CD4-positive, alpha-beta T cell treated with Interleukin-12 subunit alpha and Interleukin-12 subunit beta, for 1 hour (primary cell): ENCODE data around the gene LHFPL2.

ENCODE experiments used
- DNase-seq: peaks from one replicate; pipeline ENCODE4 v3.0.0-alpha.2; 2020

Gene LHFPL2

DNA sequence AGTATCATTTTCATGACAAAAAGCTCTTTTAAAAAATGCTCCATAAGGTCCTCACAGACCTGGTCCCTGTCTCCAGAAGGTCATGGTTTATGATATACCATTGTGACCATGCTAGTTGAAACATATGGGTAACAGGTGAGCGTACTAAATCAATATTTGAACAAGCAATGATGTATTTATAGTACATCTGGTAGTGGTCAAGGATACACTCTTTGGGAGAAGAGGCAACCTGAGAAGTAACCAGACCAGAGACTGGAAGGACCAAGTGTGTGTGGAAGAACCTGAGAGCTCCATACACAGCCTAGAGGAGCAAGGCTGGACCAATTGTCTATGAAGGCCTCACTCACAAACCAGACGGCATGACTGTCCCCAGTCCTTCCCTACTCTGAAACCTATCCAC, 55.1 kb downstream of the LHFPL2 start:
- DNase-seq: no peak

DNA sequence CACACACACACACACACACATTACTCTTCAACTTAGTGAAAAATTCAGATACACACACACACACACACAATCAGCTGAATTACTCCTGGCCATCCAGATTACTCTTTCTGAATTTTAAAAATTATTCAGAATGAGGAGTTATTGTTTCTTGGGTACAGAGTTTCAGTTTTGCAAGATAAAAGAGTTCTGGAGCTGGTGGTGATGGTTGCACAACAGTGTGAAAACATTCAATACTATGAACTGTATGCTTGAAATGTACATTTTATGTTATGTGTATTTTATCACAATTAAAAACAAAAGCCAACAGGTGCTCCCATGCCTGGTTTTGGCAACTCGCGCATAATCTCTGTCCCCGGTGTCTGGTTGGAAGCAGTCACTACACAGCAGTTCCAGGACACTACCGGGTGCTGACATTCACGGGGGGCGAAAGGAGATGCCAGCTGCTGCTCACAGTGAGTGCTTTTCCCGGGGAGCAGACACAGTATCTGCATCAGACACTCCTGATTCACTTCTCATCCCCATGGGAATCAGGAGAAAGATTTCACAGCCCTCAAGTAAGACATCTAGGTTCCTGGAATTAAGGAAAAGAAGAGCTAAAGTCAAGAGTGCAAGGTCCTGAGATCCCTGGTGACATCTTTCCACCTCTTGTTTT, 55.7 kb downstream of the LHFPL2 start:
- no peak for DNase-seq

DNA sequence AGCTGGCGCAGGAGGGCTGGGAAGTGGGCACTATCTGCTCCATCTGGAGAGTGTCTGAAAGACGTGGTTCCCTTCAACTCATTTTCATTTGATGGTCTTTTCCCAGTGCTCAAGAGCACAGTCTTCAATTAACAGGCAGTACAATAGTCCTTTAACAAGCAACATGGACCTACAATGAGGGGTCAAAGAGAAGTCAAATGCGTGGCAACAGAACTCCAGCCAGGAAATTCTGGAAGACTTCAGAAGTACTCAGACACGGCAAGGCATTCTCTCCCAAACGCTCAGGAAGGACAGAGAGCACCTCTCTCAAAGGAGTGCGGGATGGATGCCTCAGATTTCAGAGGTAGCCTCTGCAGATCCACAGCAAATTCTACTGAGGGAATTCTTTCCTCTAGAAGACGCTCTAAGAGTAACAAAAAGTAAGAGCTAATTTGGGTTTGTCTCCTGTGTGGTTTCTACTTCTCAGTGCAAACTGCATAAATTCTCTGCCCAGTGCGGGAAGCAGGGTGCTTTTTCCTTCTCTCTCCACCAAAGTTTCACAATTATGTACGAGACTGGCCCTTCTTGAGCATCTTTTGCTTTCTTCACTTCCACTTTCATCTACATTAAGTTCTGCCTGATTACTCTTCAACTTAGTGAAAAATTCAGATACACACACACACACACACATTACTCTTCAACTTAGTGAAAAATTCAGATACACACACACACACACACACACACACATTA, 56.4 kb downstream of the LHFPL2 start:
- no peak for DNase-seq

DNA sequence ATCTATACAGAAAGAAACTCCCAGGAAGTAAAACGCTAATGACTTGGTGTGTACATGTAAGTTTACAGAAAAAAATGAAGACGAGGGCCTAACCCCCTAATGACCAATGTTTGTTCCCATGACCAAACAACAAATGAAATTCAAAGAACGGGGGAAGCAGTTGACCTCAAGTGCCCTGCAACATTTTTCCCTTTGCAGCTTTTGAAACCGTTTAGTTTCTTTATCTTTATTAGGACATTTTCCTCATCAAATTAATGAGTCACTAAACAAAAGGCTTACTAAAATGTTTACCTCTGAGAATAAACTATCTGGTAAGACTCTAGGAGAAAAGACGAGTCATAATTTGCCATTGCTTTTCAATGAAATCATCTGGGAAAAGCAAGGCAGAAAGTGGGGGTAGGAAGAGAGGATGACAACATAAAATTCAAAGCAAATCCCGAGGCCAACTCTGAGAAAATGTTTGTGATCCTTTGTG, 57.4 kb downstream of the LHFPL2 start:
- DNase-seq: no peak

DNA sequence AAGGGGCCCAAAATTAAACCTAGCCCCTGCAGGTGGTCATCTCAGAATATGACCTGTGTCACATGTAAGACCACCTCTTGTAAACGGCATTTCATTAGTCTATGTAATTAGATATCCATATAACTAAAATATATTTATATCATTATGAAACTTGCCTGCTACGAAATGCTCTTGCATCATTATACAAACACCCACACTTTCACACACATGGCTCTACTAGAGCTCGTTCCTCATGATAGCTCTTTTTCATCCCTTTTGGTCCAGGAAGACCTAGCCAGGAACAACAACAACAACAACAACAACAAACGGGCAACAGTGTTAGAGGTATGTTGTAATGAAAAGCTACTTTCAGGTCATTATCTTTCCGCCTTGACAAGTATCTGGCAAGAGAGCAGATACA, 58.6 kb downstream of the LHFPL2 start:
- DNase-seq: no peak

DNA sequence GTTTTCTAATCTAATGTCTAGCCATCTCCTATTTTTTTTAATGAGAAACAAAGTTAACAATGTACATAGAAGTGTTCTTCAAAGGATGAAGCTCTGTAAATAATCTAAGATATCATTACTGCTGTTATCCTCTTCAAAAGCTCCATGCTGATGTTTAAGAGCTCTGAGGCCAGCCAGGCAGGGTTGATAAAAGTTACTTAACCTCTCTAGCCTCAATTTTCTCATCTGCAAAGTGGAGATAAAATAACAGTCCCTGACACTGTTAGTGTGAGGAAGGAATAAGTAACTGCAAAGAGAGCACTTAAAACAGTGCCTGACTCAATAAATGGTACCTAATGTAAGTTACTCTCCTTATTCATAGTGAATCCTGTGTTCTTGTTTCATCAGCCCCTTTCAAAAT, 60.1 kb downstream of the LHFPL2 start:
- no peak for DNase-seq

DNA sequence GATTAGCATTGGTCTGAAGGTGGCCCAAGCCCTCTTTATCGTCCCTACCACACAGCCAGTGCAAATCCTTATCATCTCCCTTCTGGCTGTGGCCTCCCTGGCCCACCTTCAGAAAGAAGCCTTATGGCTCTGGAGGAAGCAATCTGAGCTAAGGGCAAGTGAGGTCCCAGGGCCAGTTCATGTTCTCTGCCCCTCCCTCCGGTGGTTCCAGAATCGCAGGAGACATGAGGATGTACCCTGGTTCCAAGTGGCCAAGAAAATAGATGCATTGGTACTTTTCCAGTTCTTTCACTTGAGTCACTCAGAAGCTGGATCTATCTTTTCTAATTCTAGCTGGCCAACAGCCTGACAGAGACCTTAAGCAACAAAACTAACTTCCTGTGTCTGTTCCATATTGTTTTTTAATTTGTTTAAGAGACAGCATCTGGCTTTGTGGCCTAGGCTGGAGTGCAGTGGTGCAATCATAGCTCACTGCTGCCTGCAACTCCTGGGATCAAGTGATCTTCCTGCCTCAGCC, 60.7 kb downstream of the LHFPL2 start:
- no peak for DNase-seq

DNA sequence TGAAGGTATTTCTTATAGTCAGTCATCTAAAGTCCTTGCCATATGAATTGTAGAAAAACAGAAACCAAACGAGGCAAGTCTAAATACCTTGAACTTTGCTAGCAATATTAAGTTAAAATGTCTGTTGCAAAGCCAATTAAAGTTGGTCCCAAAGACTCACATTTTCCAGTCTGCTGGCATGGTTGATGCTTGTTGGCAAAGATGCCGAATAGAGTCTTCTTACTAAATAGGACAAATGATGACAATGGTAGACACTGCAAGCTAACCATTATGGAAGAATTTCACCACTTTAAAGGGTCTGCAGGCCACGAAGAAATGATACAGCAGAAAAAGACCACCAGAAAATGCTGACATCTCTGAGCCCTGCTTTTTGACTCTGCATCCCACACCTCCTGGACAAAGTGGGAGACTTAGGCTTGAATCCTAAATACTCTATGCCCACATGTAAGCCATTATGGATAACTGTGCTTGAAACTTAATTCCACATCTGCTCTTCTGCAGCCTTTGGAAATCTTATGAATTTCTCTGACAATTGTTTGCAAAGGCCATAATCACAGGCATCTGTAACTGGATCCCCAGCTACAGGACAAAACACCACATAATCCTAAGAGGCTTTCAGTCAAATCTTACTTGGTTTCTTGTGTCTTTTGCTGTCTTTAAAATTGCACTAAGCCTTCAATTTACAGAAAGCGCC, 61.3 kb downstream of the LHFPL2 start:
- no peak for DNase-seq

DNA sequence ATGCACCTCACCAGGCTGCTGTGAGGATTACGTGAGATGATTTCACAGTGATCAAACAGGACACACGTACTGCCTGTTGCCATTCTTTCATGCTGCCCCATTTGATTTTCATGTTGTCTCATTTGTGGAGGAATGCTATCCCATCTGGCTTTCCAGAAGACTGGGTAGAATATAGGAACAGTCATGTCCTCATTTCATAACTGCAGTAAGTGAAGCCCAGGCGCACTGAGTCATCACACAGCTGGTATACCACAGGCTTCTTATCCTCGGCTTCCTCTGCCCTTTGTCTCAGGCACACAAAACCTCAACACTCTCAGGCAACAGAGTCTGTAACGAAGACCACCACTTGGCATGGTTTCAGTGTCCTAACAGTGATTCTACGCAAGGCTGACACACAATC, 62.3 kb downstream of the LHFPL2 start:
- no peak for DNase-seq

DNA sequence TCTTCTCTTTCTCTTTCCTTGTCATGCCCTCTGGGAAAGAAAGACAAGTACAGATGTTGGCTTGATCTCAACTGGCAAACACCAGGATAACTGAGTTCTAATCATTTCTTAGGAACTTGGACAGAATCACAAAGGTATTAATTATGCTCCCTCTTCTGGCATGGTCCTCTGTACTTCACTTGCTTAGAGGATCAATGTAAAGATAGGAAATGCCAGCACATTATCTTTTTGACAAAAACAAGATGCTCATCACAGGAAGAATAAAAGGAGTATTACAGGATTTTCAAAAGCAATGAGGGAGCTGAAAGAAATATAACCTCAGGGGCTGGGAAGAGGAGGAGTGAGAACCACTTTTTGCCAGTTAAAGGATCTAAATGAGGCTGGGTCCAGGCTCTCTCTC, 70.6 kb downstream of the LHFPL2 start:
- DNase-seq: no peak

DNA sequence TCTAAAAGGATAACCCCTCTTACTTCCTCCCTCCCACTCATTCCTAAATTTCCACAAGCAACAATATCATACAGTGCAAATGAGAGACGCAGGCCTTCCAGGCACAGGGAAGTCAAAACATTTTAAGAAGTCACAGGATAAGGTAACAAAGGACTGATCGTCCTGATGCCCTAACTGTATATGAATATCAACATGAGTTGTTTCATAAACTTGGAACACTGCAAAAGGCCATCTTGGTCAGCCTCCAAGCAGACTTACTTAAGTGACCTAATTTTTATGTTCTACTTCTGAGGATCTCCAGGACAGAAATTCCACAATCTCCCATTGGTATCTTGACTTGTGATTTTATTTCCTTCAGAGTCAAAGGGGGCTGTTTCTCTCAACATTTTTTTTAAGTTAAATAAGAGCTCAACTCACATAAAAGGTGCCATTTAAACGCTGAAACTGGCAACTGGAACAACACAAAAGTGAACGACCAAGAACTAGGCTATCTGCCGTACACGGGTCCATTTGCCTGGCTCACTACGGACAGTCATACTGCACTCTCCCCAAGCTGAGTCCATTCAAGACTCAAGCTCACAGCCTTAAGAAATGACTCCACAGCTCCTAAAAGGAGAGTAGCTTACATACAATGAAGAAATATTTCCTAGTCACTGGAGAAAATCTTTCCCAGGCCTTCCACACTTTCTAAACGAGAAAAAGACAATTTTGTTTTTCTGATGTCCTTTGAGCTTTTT, 71.3 kb downstream of the LHFPL2 start:
- DNase-seq: no peak

DNA sequence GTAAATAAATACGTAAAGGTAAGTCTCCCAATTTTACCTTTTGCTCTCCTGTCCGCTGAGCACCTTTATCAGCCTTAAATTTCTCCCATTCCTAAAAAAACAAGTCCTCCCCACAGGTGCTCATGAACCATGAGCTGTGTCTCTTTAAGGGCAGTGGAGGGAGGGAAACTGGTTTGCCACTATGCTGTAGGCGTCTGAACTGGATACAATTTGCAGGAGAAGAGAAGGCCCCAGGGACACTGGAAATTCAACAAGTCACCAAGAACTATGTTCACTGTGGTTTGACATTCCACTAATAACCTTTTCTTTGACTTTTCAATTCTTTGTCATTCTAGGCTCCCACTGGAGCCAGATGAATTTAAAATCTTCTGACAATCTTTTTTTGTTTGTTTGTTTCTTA, 72.2 kb downstream of the LHFPL2 start:
- no peak for DNase-seq

DNA sequence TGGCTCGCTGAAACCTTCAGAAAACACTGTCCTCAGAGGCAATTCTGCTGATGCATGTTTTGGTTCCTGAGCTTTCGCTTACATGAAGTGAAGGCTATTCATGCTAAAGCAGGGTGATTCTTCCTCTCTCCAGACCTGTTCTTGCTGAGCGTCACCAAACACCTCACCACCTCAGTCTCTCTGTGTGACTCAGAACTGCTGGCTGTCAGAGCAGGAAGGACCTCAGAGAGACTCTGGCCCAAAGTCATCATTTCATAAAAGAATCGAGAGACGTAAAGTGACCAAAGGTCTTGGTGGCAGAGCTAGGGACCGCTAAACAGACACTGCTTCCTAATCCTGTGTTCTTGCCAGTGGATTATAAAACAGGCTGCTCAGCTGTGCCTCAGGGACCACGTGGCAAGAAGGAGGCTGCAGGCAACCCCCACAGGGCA, 73.8 kb downstream of the LHFPL2 start:
- no peak for DNase-seq

DNA sequence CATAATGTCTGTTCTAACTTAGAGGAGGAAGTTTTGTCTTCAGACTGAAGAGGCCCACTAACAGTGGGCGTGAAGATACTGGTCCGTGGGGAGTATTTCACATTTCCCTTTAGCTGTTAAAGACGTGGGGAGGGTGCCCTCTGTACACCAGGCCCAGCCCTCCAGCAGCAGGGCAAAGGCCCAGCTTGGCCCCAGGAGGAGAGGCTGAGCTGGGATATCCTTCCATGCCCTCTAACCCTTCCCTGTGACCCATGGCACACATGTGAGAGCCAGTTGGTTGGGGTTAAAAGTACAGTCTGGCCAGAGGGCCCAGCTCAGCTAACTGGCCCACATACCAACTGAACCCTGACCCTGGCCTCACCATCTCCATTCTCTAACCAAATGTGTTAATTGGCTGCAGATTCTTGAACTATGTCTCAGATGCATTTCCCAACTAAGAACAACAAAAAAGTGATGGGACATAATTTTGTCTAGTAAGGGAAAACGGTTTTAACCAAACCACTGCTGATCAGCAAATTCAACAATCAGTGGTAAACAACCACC, 74.4 kb downstream of the LHFPL2 start:
- DNase-seq: no peak

DNA sequence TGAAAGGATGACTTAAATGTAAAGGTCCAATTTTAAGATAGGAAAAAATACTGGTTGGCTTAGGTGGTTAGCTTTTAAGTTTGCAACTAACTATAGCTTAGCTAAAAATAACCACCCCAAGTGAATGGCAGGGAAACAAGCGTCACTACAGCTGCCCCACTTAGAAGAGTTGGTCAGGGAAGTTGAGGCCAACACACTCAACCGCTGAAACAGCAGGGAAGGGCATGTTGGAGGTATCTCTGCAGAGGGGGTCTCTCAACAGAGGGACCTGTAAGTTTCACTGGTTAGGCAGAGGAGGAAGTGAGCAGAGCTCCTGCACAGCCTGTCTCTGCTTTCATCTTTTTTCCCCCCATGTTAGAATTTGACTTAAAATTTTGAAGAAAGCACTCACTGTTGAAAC, 75.3 kb downstream of the LHFPL2 start:
- no peak for DNase-seq

DNA sequence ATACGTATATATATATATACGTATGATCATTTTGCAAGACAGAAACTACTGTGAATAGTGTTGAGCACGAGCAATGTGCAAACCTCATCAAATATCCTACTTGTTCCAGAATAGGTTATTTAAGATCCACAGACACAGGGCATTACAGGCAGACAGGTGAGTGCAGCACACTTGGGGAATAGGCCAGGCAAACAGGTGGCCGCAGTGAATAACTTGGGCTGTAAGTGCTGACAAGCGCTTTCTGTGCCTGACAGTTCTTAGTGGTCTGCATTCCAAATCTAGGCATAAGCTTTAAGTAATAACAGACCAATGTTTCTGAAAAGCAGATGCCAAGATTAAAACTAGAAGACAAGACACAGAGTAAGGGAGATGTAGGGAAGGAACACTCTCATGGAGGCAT, 77.9 kb downstream of the LHFPL2 start:
- DNase-seq: no peak

DNA sequence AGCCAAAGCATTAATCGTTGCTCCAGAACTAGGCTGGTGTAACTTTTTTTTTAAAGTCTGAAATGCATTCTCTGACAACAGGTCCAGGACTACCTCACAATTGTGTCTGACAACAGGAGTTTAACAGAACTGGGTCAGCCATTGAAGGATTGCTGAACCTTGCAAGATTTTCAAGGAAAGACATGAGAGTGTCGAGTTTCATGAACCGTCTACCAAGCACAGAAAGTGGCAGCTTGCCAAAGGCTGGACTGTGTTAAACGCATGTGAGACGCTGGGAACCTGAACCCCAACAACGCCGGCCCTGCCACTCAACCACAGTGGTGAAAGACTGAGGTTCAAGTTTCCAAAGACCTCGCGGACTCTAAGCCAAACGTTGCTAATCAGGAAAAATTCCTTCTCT, 79.1 kb downstream of the LHFPL2 start:
- no peak for DNase-seq

DNA sequence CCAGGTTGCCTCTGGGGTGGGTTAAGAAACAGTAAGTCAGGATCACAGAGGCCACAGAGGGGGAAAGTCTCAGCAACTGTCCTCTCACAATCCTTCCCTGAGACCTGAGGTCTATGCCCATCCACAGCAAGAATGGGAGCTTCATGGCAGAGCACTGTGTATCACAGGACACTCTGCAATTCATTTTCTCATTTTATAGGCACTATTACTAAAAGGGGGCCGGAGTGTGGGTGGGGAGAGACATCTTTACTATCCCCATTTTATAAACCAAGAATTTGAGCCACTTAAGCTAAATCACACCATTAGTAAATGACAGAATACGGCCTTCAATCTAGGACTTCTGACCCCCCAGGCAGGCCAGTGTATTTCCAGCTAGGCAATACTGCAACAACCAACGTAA, 79.9 kb downstream of the LHFPL2 start:
- DNase-seq: no peak

DNA sequence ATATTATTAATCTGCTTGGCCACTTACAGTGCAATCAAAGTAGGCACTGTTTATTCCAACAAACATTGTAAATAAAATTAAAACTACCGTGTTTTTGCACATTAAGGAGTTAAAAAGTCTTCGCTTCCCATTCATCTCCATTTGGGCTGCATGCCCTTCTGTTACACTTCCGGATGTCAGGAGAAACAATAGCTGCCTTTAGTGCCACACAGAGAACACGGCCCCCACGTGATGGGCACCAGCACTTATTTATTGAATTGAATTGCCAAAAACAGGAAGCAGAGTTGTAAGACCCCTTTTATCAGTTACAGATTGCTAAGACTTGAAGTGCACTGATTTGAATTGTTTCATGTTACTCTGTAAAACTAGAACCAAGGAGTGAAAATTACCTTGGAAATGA, 80.4 kb downstream of the LHFPL2 start:
- DNase-seq: no peak

DNA sequence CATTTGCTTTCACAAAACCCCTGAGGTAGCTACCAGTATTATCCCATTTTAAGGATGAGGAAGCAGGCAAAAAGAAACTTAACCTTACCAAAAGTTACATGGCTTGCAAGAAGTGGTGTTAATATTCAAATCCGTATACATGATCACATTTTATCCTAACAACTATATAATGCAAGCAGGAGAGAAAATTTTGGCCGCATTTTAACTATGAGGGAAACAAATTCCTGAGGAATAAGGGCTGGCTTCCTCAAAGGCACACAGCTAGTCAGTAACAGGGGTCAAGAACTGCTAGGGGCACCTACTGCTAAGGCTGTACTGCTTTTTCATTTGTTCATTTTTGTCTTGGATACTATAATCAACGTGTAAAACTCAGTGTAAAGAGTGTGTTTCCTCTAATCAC, 81.0 kb downstream of the LHFPL2 start:
- DNase-seq: no peak

DNA sequence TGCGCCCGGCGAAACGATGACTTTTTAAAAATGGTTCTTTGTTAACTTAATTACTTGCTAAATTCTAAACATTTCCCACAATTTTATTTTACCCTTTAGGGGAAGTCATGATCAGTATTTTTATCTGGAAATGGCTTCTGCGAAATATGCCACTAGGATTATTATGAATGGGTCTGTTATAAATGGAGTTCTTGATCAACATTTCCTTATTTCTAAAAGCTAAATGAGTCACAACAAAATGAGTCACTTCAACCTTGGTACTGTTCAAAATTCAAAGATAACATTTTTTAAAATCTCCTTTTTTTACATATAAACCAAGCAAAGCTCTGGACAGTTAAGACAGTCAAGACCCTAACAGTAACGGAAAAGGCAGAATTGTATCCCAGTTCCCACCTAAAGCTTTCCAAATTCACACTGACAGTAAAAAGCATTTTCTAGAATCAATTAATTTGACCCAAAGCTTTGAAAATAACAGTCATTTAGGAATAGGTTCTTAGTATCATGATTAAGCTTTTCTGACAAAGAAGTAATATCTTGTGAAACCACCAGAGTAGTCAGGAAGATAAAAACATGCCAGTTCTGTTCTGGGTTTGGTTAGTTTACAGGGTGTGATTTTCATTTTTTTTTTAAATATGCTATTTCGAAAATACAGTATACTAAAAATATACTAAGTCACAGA, 81.7 kb downstream of the LHFPL2 start:
- DNase-seq: no peak

DNA sequence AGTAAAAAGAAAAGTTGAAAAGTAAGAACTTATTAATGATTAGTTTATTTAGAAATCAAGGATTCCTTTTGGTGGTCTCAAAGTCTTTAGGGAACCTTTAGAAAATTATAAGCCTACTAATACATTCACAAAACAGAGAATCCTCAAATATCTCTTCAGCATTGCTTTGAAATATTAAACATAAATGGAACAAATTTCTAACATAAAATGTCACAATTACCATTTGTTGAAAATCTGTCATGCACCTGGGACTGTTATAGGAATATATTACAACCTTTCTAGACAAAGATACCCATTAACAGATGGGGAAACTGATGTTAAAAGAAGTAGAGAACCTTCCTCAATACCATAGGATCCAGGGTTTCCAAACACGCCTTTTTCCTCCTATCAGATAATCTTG, 83.2 kb downstream of the LHFPL2 start:
- no peak for DNase-seq
